ENCODE measurements around the gene CEP350. TPM values are rescaled to one million over a fixed set of nuclear protein-coding genes. Genes with fewer than 3 reads are reported as not detected.

The CEP350 gene
- total RNA-seq, 1 experiment from 2014 or later, result 41.1 TPM

DNA sequence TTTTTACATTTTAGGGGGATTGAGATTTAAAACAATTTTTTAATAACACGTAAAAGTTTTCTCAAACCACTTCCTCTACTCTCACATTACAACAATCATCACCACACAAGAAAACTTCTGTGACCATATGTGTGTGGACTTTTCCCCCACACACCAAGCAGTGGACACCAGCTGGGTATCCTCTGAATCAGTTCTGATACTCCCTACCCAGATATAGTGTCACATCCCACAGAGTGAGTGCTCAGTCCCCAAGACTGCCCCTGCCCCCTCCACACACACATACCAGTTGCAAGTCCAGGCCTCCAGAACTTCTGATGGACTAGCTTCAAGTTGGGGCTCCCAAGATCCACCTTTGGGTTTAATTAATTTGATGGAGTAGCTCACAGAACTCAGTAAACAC is 146.8 kb downstream of the CEP350 start:
- ChIA-PET POLR2A (interaction anchor here (0.6 kb wide), 1 partner anchor 152 kb away, joined by 3 read pairs; no protein-coding TSS in a partner anchor), CTCF (no interaction called here)
- no peak overlapping the region for H3K4me3 ChIP-seq (ENCODE audit: low read depth in 2 of 2, low read length in 2 of 2)
- DNase-seq (ENCODE audit: low read depth, low spot score) (no peak), ATAC-seq (no peak)
- no peaks in the 10 kb centered on the region for H3K4me1 ChIP-seq (ENCODE audit: control insufficient read depth, insufficient read depth, low read length)
- intact Hi-C loops (cut with micrococcal nuclease; ENCODE audit: unreplicated experiment) (no loop called here), in situ Hi-C loops (cut with HindIII; ENCODE audit: low pct_unique_long_range_greater_than_20kb, low sequenced_read_pairs) (no loop called here)
- no peak overlapping the region for H3K27ac ChIP-seq (ENCODE audit: low read length)
- H3K36me3 ChIP-seq (ENCODE audit: control insufficient read depth, insufficient read depth, low read length), result peaks cover 6% of the 10 kb centered on the region
- TF ChIP-seq POLR2AphosphoS5 (IDR thresholded peaks at IDR 0.05; ENCODE audit: low read depth, low read length) (no peak), TCF7L2 (IDR thresholded peaks at IDR 0.05; ENCODE audit: low read depth, low read length) (no peak), SIN3A (IDR thresholded peaks at IDR 0.05; ENCODE audit: borderline replicate concordance, insufficient read depth, low read depth, low read length) (no peak)
- TF ChIP-seq, protein P1, sequence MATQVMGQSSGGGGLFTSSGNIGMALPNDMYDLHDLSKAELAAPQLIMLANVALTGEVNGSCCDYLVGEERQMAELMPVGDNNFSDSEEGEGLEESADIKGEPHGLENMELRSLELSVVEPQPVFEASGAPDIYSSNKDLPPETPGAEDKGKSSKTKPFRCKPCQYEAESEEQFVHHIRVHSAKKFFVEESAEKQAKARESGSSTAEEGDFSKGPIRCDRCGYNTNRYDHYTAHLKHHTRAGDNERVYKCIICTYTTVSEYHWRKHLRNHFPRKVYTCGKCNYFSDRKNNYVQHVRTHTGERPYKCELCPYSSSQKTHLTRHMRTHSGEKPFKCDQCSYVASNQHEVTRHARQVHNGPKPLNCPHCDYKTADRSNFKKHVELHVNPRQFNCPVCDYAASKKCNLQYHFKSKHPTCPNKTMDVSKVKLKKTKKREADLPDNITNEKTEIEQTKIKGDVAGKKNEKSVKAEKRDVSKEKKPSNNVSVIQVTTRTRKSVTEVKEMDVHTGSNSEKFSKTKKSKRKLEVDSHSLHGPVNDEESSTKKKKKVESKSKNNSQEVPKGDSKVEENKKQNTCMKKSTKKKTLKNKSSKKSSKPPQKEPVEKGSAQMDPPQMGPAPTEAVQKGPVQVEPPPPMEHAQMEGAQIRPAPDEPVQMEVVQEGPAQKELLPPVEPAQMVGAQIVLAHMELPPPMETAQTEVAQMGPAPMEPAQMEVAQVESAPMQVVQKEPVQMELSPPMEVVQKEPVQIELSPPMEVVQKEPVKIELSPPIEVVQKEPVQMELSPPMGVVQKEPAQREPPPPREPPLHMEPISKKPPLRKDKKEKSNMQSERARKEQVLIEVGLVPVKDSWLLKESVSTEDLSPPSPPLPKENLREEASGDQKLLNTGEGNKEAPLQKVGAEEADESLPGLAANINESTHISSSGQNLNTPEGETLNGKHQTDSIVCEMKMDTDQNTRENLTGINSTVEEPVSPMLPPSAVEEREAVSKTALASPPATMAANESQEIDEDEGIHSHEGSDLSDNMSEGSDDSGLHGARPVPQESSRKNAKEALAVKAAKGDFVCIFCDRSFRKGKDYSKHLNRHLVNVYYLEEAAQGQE (IDR thresholded peaks at IDR 0.05; ENCODE audit: insufficient read depth in 1 of 2, low read depth in 2 of 2, low read length in 1 of 2), result no peak
- TF ChIP-seq, protein P2, sequence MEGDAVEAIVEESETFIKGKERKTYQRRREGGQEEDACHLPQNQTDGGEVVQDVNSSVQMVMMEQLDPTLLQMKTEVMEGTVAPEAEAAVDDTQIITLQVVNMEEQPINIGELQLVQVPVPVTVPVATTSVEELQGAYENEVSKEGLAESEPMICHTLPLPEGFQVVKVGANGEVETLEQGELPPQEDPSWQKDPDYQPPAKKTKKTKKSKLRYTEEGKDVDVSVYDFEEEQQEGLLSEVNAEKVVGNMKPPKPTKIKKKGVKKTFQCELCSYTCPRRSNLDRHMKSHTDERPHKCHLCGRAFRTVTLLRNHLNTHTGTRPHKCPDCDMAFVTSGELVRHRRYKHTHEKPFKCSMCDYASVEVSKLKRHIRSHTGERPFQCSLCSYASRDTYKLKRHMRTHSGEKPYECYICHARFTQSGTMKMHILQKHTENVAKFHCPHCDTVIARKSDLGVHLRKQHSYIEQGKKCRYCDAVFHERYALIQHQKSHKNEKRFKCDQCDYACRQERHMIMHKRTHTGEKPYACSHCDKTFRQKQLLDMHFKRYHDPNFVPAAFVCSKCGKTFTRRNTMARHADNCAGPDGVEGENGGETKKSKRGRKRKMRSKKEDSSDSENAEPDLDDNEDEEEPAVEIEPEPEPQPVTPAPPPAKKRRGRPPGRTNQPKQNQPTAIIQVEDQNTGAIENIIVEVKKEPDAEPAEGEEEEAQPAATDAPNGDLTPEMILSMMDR (IDR thresholded peaks at IDR 0.05), result no peak
- H3K27me3 ChIP-seq (ENCODE audit: control insufficient read depth, insufficient read depth, low read length), result no peaks in the 10 kb centered on the region
- no TSS peak for BruUV-seq (replicated peaks)
- H3K9me3 ChIP-seq (ENCODE audit: control insufficient read depth, insufficient read depth, low read depth, low read length), result no peaks in the 10 kb centered on the region

DNA sequence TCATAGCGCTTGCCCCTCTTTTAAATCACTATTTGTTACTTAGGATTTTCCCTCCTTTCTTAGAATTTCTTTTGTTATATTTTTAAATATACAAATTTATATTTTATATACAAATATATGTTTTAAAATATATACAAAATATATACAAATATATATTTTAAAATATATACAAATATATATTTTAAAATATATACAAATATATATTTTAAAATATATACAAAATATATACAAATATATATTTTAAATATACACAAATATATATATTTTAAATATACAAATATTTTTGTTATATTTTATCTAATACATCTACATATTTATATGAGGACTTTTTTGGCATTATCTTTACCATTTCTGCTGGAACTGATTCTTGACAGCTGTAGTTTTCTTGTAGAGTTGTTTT is 149.2 kb downstream of the CEP350 start:
- in situ Hi-C loops (cut with HindIII; ENCODE audit: low pct_unique_long_range_greater_than_20kb, low sequenced_read_pairs), result no loop called here
- Histone ChIP-seq H3K27ac (ENCODE audit: low read length) (no peak overlapping the region), H3K4me3 (ENCODE audit: low read depth in 2 of 2, low read length in 2 of 2) (no peak overlapping the region), H3K4me1 (ENCODE audit: control insufficient read depth, insufficient read depth, low read length) (no peaks in the 10 kb centered on the region), H3K27me3 (ENCODE audit: control insufficient read depth, insufficient read depth, low read length) (no peaks in the 10 kb centered on the region), H3K9me3 (ENCODE audit: control insufficient read depth, insufficient read depth, low read depth, low read length) (no peaks in the 10 kb centered on the region), H3K36me3 (ENCODE audit: control insufficient read depth, insufficient read depth, low read length) (peaks cover 6% of the 10 kb centered on the region)
- intact Hi-C loops (cut with micrococcal nuclease; ENCODE audit: unreplicated experiment), result no loop called here
- TF ChIP-seq TCF7L2 (IDR thresholded peaks at IDR 0.05; ENCODE audit: low read depth, low read length) (no peak), POLR2AphosphoS5 (IDR thresholded peaks at IDR 0.05; ENCODE audit: low read depth, low read length) (no peak), SIN3A (IDR thresholded peaks at IDR 0.05; ENCODE audit: borderline replicate concordance, insufficient read depth, low read depth, low read length) (no peak)
- TF ChIP-seq, protein P2 (IDR thresholded peaks at IDR 0.05), result no peak
- TF ChIP-seq, protein P1 (IDR thresholded peaks at IDR 0.05; ENCODE audit: insufficient read depth in 1 of 2, low read depth in 2 of 2, low read length in 1 of 2), result no peak
- ATAC-seq (no peak), DNase-seq (ENCODE audit: low read depth, low spot score) (no peak)
- BruUV-seq (replicated peaks), result no TSS peak
- CTCF ChIA-PET, result no interaction called here
- POLR2A ChIA-PET, result interaction anchor here (0.6 kb wide), 1 partner anchor 166 kb away, joined by 3 read pairs; no protein-coding TSS in a partner anchor
